ENCODE results near the gene GABARAP.

- TF ChIP-seq, protein P1, sequence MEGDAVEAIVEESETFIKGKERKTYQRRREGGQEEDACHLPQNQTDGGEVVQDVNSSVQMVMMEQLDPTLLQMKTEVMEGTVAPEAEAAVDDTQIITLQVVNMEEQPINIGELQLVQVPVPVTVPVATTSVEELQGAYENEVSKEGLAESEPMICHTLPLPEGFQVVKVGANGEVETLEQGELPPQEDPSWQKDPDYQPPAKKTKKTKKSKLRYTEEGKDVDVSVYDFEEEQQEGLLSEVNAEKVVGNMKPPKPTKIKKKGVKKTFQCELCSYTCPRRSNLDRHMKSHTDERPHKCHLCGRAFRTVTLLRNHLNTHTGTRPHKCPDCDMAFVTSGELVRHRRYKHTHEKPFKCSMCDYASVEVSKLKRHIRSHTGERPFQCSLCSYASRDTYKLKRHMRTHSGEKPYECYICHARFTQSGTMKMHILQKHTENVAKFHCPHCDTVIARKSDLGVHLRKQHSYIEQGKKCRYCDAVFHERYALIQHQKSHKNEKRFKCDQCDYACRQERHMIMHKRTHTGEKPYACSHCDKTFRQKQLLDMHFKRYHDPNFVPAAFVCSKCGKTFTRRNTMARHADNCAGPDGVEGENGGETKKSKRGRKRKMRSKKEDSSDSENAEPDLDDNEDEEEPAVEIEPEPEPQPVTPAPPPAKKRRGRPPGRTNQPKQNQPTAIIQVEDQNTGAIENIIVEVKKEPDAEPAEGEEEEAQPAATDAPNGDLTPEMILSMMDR (conservative IDR thresholded peaks at IDR 0.05; ENCODE audit: low read length) = no peak
- TF ChIP-seq EZH2phosphoT487 (IDR thresholded peaks at IDR 0.05; ENCODE audit: borderline replicate concordance) = no peak
Observed at GRCh38 chr17:7249830-7250229, 7.6 kb upstream of the GABARAP start.
